ENCODE measurements around the gene AFG3L2.

The AFG3L2 gene

DNA sequence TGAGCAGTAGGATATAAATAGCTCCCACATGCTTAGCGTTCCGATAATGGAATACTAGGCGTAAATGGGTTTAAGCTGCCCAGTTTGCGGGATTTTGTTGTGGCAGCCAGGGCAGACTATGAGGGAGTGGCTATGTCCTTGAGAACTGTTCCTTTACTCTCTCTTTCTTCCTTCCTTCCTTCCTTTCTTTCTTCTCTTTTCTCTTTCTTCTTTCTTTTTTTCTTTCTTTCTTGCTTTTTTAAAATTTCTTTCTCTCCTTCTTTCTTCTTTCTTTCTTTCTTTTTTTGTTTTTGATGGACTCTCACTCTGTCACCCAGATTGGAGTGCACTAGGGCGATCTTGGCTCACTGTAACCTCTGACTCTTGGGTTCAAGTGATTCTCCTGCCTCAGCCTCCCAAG is 21.6 kb upstream of the AFG3L2 start:
- no peak overlapping the region for H3K4me3 ChIP-seq (ENCODE audit: control insufficient read depth, low read depth, low read length)
- TF ChIP-seq, protein P1, sequence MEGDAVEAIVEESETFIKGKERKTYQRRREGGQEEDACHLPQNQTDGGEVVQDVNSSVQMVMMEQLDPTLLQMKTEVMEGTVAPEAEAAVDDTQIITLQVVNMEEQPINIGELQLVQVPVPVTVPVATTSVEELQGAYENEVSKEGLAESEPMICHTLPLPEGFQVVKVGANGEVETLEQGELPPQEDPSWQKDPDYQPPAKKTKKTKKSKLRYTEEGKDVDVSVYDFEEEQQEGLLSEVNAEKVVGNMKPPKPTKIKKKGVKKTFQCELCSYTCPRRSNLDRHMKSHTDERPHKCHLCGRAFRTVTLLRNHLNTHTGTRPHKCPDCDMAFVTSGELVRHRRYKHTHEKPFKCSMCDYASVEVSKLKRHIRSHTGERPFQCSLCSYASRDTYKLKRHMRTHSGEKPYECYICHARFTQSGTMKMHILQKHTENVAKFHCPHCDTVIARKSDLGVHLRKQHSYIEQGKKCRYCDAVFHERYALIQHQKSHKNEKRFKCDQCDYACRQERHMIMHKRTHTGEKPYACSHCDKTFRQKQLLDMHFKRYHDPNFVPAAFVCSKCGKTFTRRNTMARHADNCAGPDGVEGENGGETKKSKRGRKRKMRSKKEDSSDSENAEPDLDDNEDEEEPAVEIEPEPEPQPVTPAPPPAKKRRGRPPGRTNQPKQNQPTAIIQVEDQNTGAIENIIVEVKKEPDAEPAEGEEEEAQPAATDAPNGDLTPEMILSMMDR (IDR thresholded peaks at IDR 0.05; ENCODE audit: control insufficient read depth, insufficient read depth, low read depth, low read length, missing control alignments): no peak
- DNase-seq (ENCODE audit: low read depth): no peak

DNA sequence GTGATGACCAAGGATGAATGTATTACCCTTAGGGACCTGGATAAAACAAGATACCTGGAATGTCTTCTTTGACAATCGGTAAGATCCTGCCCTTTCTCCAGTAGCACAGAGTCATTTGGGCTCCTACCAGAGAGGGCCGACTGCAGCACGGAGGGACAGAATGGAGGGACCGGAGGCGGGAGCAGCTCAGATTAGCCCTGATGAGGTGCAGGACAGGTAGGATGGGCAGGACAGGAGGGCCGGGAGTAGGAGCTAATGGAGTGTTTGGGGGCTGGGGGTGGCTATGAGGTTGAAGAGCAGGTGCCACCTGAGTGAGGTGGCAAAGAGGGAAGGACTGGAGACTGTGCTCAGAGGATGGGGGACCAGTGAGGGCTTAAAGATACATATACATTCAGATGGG is 20.8 kb upstream of the AFG3L2 start:
- TF ChIP-seq, protein P1 (IDR thresholded peaks at IDR 0.05; ENCODE audit: control insufficient read depth, insufficient read depth, low read depth, low read length, missing control alignments): no peak
- H3K4me3 ChIP-seq (ENCODE audit: control insufficient read depth, low read depth, low read length): no peak overlapping the region
- DNase-seq (ENCODE audit: low read depth): no peak

DNA sequence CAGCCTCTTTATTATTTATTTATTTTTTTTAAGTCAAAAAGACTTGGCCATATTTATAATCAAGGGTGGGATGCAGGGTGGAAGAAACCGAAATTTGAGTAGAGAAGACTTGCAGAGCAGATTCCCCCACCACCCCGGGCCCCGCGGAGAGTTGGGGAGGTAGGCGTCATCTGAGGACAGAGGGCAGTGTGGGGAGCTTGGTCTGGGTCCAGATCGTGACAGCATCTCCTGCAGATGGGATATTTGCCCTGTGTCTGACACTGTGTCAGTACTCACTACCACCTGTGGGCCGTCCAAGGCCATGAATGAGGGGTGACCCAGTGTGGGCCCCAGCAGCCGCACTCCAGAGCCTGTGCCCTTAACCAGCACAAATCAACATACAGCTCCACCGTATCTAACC is 20.2 kb upstream of the AFG3L2 start:
- no peak for DNase-seq (ENCODE audit: low read depth)
- TF ChIP-seq, protein P1 (IDR thresholded peaks at IDR 0.05; ENCODE audit: control insufficient read depth, insufficient read depth, low read depth, low read length, missing control alignments): no peak
- H3K4me3 ChIP-seq (ENCODE audit: control insufficient read depth, low read depth, low read length): no peak overlapping the region

DNA sequence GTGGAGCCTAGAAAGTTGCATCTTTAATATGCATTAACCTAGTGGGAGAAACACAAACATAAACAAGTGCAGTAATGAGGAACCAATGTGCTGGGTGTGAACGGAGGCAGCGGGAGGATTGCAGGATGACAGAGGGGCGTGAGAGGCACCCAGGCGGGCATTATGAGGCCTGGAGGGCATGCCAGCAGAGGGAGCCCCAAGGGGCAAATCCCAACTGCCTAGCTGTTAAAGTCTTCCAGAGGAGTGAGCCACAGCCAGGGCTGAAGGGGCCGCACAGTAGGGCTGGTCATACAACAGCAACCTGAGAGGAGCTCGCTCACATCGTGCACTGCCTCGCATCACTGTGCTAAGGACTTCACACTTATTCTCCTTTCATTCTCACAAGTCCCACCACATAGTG is 17.4 kb upstream of the AFG3L2 start:
- no peak for DNase-seq (ENCODE audit: low read depth)
- H3K4me3 ChIP-seq (ENCODE audit: control insufficient read depth, low read depth, low read length): no peak overlapping the region
- TF ChIP-seq, protein P1 (IDR thresholded peaks at IDR 0.05; ENCODE audit: control insufficient read depth, insufficient read depth, low read depth, low read length, missing control alignments): peak; percentile 42

DNA sequence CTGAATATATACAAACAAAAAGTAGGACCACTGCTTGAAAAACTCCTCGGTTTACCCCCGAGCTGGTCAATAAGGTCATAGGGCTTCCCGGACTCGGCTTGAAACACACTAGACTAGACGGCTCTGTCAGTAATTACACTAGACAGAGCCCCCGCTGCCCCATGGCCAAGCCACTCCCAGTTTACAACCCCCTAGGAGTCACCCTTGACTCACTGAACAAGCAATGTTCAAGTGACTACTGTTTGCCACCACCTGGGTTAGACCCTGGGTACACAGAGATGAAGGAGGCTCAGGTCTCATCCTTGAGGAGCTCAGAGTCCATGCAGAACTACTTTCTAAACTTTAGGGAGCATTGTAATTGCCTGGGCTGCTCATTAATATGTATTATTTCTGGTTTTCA is 17.0 kb upstream of the AFG3L2 start:
- H3K4me3 ChIP-seq (ENCODE audit: control insufficient read depth, low read depth, low read length): no peak overlapping the region
- no peak for DNase-seq (ENCODE audit: low read depth)

DNA sequence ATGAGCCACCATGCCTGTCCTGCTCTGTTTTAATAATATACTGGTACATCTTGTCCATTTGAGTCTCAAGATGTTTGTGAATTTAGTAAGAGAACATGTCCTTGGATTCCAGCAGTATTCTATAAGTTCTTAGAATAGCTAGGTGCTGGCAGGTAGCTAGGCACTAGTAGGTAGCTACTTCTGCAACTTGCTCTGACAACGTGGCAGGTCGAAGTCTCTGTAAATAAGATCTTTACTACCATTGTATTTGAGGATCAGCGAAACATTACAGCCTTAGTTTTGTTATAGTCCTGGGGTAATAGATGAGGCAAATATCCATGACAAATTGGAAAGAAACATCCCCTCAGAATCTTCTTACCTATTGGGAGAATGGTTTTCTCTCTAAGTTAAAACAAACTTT is 16.5 kb upstream of the AFG3L2 start:
- no peak overlapping the region for H3K4me3 ChIP-seq (ENCODE audit: control insufficient read depth, low read depth, low read length)
- TF ChIP-seq, protein P1 (IDR thresholded peaks at IDR 0.05; ENCODE audit: control insufficient read depth, insufficient read depth, low read depth, low read length, missing control alignments): no peak
- DNase-seq (ENCODE audit: low read depth): no peak

More for the DNA sequence above, 17.0 kb upstream of the AFG3L2 start:
- TF ChIP-seq, protein P1 (IDR thresholded peaks at IDR 0.05; ENCODE audit: control insufficient read depth, insufficient read depth, low read depth, low read length, missing control alignments): no peak

Data from AG09309 (cell line).